ENCODE measurements around the gene ZIC4. TPM values are rescaled to one million over a fixed set of nuclear protein-coding genes. Genes with fewer than 3 reads are reported as not detected.

Gene ZIC4
- total and polyA plus RNA-seq, 10 of the 15 experiments (the other 5 are each of a cell fraction or from before 2014, with no cell fraction given) = not detected

- no peak overlapping the region for H2AFZ ChIP-seq (ENCODE audit: control insufficient read depth, low read depth, low read length)
- in situ Hi-C loops (cut with MboI) (no loop called here), intact Hi-C loops (cut with micrococcal nuclease; ENCODE audit: unreplicated experiment) (no loop called here)
- no peak overlapping the region for H3K4me2 ChIP-seq (ENCODE audit: control insufficient read depth, insufficient read depth)
- no peaks in the 10 kb centered on the region for H3K79me2 ChIP-seq (ENCODE audit: control insufficient read depth, insufficient read depth, low read length)
- no peaks in the 10 kb centered on the region; the same call in 2 of the 3 replicates for H3K9me3 ChIP-seq (replicated peaks; ENCODE audit: control insufficient read depth, insufficient read depth, low read length)
- RAD21 ChIA-PET (ENCODE audit: unreplicated experiment) = no interaction called here
- no peak for FAIRE-seq
- WGBS (ENCODE audit: insufficient coverage, insufficient replicate concordance, low lambda C conversion rate, missing lambda C conversion rate) = 7% methylated on average over 1 of the region's 1 CpG
- TF ChIP-seq BHLHE40 (IDR thresholded peaks at IDR 0.05; ENCODE audit: borderline replicate concordance in 1 of 2, low read depth in 2 of 2, low read length in 1 of 2) (no peak), TCF12 (IDR thresholded peaks at IDR 0.05; ENCODE audit: low read depth, low read length) (no peak), ZSCAN29 (IDR thresholded peaks at IDR 0.05) (no peak), JUND (IDR thresholded peaks at IDR 0.05; ENCODE audit: low read depth, low read length) (no peak), LARP7 (IDR thresholded peaks at IDR 0.05) (no peak), CEBPB (IDR thresholded peaks at IDR 0.05; ENCODE audit: borderline replicate concordance in 1 of 2, low read depth in 2 of 2, low read length in 2 of 2) (no peak), ZNF687 (IDR thresholded peaks at IDR 0.05) (no peak), ETV6 (conservative IDR thresholded peaks at IDR 0.05 in 1 of 2, IDR thresholded peaks at IDR 0.05 in 1 of 2; ENCODE audit: borderline replicate concordance in 1 of 2, low read depth in 1 of 2) (no peak), ATF2 (IDR thresholded peaks at IDR 0.05; ENCODE audit: low read length) (no peak), MLLT1 (IDR thresholded peaks at IDR 0.05) (no peak), STAT3 (IDR thresholded peaks at IDR 0.05; ENCODE audit: low read depth, low read length) (no peak)
- SMC1A ChIA-PET (ENCODE audit: uncharacterized antibody, unreplicated experiment) = no interaction called here
- H3K4me1 ChIP-seq (ENCODE audit: control insufficient read depth, insufficient read depth, low read length) = no peaks in the 10 kb centered on the region
- no peak overlapping the region for H3K9ac ChIP-seq (ENCODE audit: control insufficient read depth, insufficient read depth, low read length)
- no peaks in the 10 kb centered on the region for H3K36me3 ChIP-seq (ENCODE audit: control insufficient read depth in 2 of 2, insufficient read depth in 2 of 2, low read length in 1 of 2)
- no peak for DNase-seq (ENCODE audit: low read depth, low spot score)
- peaks cover 9 to 11% of the 10 kb centered on the region in 2 experiments; a peak in 3 of 4 replicates for H3K27me3 ChIP-seq (replicated peaks in 1 of 2; ENCODE audit: control insufficient read depth in 2 of 2, insufficient read depth in 2 of 2, low read length in 1 of 2)
- ATAC-seq = no peak
- CTCF ChIA-PET = no interaction called here
- H4K20me1 ChIP-seq (ENCODE audit: control insufficient read depth, insufficient read depth) = no peaks in the 10 kb centered on the region
- no TSS peak for BruUV-seq (replicated peaks)
- POLR2A ChIA-PET = no interaction called here
- no peak overlapping the region for H3K27ac ChIP-seq (ENCODE audit: control insufficient read depth, insufficient read depth)
- no peak overlapping the region for H3K4me3 ChIP-seq
Observed at GRCh38 chr3:147401421-147401820, 4.9 kb downstream of the ZIC4 start.

All from GM12878 (cell line).